ENCODE data around the gene COL24A1. TPM values are rescaled to one million over a fixed set of nuclear protein-coding genes. Genes with fewer than 3 reads are reported as not detected.

Gene COL24A1
- total RNA-seq, 1 donor from 2014 or later = 1.1 TPM

DNA sequence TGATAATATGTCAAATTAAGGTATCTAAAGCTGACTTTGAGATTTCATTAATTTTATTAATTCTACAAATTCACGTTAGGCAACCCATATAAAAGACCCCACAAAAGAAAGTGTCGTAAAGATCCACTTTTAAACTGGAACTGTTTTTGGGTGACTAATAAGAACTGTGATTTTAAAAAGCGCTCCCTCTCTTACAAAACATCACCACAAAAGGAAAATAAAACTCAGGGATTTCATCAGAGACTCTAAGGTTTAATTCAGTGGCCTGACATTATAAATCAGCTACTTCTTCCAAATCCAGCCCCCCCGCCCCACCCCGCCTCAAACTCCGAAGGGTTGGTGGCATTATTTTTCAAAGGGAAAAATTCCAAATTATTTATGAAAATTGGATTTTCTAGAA lies 2.7 kb downstream of the COL24A1 start:
- ATAC-seq (no peak), DNase-seq (no peak)
- intact Hi-C loops (cut with DNase I) = no loop called here
- TF ChIP-seq, protein P1, sequence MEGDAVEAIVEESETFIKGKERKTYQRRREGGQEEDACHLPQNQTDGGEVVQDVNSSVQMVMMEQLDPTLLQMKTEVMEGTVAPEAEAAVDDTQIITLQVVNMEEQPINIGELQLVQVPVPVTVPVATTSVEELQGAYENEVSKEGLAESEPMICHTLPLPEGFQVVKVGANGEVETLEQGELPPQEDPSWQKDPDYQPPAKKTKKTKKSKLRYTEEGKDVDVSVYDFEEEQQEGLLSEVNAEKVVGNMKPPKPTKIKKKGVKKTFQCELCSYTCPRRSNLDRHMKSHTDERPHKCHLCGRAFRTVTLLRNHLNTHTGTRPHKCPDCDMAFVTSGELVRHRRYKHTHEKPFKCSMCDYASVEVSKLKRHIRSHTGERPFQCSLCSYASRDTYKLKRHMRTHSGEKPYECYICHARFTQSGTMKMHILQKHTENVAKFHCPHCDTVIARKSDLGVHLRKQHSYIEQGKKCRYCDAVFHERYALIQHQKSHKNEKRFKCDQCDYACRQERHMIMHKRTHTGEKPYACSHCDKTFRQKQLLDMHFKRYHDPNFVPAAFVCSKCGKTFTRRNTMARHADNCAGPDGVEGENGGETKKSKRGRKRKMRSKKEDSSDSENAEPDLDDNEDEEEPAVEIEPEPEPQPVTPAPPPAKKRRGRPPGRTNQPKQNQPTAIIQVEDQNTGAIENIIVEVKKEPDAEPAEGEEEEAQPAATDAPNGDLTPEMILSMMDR (IDR thresholded peaks at IDR 0.05) = no peak
- no peak overlapping the region for H3K4me3 ChIP-seq
- H3K9me3 ChIP-seq = no peaks in the 10 kb centered on the region
- no peak overlapping the region for H3K27ac ChIP-seq
- peaks cover 25% of the 10 kb centered on the region for H3K27me3 ChIP-seq (ENCODE audit: low read depth)
- H3K4me1 ChIP-seq = peaks cover 16% of the 10 kb centered on the region
- H3K36me3 ChIP-seq = no peaks in the 10 kb centered on the region

DNA sequence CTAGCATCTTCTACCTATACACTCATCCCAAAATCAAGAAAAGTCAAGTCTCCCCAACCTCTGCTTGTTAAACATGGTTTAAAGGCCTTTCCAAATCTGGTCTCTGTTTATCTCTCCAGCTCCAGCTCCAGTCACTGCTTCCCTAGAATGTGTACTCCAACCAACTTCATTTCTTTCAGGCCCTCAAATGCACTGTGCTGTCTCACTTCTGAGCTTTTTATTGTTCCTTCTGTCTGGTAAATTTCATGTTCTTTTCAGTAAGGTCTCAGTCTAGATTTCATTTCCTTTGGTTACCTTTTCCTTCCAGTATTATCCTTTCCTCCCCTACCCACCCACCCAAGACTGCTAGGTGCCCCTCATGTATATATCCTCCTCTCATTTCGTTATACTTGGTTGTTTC lies 3.7 kb downstream of the COL24A1 start:
- no peak overlapping the region for H3K27ac ChIP-seq
- H3K4me3 ChIP-seq = no peak overlapping the region
- intact Hi-C loops (cut with DNase I) = no loop called here
- H3K36me3 ChIP-seq = no peaks in the 10 kb centered on the region
- peaks cover 25% of the 10 kb centered on the region for H3K27me3 ChIP-seq (ENCODE audit: low read depth)
- ATAC-seq (no peak), DNase-seq (no peak)
- TF ChIP-seq, protein P1 (IDR thresholded peaks at IDR 0.05) = no peak
- H3K9me3 ChIP-seq = no peaks in the 10 kb centered on the region
- H3K4me1 ChIP-seq = peaks cover 16% of the 10 kb centered on the region

DNA sequence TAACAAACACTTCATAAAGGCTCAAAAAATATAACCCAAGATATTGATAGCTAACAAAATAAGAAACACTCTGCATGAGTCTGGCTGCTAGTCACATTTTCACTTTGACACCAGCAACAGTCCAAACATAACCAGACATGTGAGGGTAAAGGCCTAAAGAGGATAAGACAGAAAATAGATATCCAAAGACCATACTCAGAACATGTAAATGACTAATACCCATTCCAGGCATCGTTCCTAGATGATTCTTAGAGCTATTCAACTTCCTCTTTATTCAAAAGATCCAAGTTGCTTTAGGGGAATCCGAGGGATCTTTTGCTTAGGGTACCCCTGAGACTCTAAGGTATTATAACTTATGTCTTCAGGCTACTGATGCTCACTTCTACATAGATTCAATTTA lies 5.1 kb downstream of the COL24A1 start:
- TF ChIP-seq, protein P1 (IDR thresholded peaks at IDR 0.05) = no peak
- ATAC-seq = no peak
- no peak for DNase-seq
- intact Hi-C loops (cut with DNase I) = no loop called here
- Histone ChIP-seq H3K4me3 (no peak overlapping the region), H3K27ac (no peak overlapping the region), H3K27me3 (ENCODE audit: low read depth) (peaks cover 20% of the 10 kb centered on the region), H3K4me1 (peaks cover 15% of the 10 kb centered on the region), H3K36me3 (no peaks in the 10 kb centered on the region), H3K9me3 (no peaks in the 10 kb centered on the region)

DNA sequence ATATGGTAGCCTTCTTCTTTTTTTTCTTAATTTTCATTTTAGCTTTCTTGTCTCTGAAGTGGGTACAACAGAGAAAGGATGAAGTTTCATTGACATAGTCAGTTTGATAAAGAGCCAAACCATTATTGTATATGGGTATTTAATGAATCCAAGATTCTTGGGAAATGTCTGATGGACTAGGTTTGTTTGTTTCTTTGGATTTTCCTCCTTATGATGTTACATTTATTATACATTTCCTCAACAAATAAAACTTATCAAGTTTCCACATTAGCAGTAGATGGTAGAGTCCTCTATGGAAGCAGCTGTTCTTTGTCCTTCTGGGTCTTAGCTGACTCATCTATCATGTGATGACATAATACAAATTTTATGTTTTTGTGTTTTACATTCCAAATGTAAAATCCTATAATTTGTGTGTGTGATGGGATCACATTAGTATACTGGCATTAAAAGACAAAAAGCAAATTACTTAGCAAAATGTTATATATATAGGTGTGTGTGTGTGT lies 6.0 kb downstream of the COL24A1 start:
- Histone ChIP-seq H3K36me3 (no peaks in the 10 kb centered on the region), H3K9me3 (no peaks in the 10 kb centered on the region), H3K4me1 (peaks cover 6% of the 10 kb centered on the region), H3K27me3 (ENCODE audit: low read depth) (peaks cover 14% of the 10 kb centered on the region), H3K4me3 (no peak overlapping the region), H3K27ac (no peak overlapping the region)
- DNase-seq (no peak), ATAC-seq (no peak)
- TF ChIP-seq, protein P1 (IDR thresholded peaks at IDR 0.05) = no peak
- intact Hi-C loops (cut with DNase I) = no loop called here

DNA sequence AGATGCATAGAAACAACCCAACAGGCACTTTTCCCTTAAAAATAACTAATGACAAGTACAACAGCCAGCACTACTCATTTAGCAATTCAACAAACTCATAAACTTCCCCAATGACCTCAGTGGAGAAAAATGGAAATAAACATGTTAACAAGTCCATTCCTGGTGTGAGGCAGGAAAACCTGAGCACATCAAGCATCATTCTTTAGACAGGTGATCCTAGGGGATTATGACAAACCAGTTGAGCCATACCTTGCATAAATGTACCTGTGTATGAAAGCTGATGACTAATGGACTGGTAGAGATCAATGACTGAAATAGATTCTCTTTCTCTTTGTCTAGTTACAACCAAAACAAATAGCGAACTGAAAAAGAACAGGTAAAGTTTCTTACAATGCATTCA lies 7.0 kb downstream of the COL24A1 start:
- ATAC-seq (no peak), DNase-seq (no peak)
- TF ChIP-seq, protein P1 (IDR thresholded peaks at IDR 0.05) = no peak
- no peak overlapping the region for H3K27ac ChIP-seq
- intact Hi-C loops (cut with DNase I) = no loop called here
- no peaks in the 10 kb centered on the region for H3K4me1 ChIP-seq
- H3K9me3 ChIP-seq = no peaks in the 10 kb centered on the region
- no peaks in the 10 kb centered on the region for H3K36me3 ChIP-seq
- no peak overlapping the region for H3K4me3 ChIP-seq
- H3K27me3 ChIP-seq (ENCODE audit: low read depth) = peaks cover 4% of the 10 kb centered on the region

DNA sequence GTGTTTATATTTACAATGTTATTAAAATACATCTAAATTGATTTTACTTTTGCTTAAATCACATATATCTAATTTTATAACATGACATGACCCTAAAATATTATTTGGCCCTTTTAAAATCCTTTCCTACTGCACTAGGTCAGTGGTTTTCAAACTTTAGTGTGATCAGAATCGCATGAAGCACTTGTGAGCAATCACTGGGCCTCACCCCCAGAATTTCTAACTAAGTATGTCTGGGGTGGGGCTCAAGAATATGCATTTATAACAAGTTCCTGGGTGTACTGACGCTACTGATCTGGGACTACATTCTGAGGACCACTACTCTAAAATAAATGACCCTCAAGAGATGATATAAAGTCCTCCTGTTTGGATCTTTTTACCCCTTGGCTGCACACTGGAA lies 8.8 kb downstream of the COL24A1 start:
- Histone ChIP-seq H3K27ac (no peak overlapping the region), H3K36me3 (no peaks in the 10 kb centered on the region), H3K4me1 (no peaks in the 10 kb centered on the region), H3K27me3 (ENCODE audit: low read depth) (no peaks in the 10 kb centered on the region), H3K4me3 (no peak overlapping the region), H3K9me3 (no peaks in the 10 kb centered on the region)
- intact Hi-C loops (cut with DNase I) = no loop called here
- DNase-seq (no peak), ATAC-seq (no peak)
- TF ChIP-seq, protein P1 (IDR thresholded peaks at IDR 0.05) = no peak
